ENCODE measurements around the gene EPGN.

DNA sequence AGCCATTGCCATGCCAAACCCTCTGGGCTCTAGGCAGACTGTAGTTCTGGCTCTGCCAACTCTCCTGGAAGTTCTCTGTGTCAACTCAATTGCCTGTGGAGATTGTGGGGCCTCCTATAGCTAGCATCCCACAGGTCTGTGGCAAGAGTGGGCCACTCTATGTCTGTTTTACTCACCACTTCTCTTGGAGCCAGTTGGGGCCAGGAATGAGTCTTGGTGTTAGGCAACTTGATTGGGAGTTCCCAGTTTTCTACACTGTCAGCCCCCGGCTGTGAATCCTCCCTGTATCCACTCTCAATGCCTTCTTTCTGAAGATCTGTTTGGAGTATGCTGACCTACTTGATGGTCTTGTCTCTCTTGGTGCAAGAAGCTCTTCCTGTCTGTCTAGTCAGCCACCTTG is 48.2 kb upstream of the EPGN start:
- TF ChIP-seq, protein P1, sequence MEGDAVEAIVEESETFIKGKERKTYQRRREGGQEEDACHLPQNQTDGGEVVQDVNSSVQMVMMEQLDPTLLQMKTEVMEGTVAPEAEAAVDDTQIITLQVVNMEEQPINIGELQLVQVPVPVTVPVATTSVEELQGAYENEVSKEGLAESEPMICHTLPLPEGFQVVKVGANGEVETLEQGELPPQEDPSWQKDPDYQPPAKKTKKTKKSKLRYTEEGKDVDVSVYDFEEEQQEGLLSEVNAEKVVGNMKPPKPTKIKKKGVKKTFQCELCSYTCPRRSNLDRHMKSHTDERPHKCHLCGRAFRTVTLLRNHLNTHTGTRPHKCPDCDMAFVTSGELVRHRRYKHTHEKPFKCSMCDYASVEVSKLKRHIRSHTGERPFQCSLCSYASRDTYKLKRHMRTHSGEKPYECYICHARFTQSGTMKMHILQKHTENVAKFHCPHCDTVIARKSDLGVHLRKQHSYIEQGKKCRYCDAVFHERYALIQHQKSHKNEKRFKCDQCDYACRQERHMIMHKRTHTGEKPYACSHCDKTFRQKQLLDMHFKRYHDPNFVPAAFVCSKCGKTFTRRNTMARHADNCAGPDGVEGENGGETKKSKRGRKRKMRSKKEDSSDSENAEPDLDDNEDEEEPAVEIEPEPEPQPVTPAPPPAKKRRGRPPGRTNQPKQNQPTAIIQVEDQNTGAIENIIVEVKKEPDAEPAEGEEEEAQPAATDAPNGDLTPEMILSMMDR (optimal IDR thresholded peaks at IDR 0.05 in 1 of 3, IDR thresholded peaks at IDR 0.05 in 1 of 3, conservative IDR thresholded peaks at IDR 0.05 in 1 of 3; ENCODE audit: extremely low read depth in 1 of 3, insufficient read depth in 2 of 3, low read length in 3 of 3) = no peak
- TF ChIP-seq EZH2 (IDR thresholded peaks at IDR 0.05; ENCODE audit: low read length) = no peak
